Sigmoid colon (tissue), 7 donors: ENCODE measurements around the gene SOX30. TPM values are rescaled to one million over a fixed set of nuclear protein-coding genes. Genes with fewer than 3 reads are reported as not detected.

Source experiments
- DNase-seq: peaks from one replicate; pipeline ENCODE4 v3.0.0-alpha.2; 2019
- H3K27ac ChIP-seq, 4 donors: fragments of 200-600 bp; sonication (generic); one replicate each; pipeline ENCODE4 v1.5.1; 2016 to 2019; ENCODE audit warnings: mild to moderate bottlenecking in 1 of 4
- H3K27me3 ChIP-seq, 3 donors: fragments of 200-600 bp; sonication (generic); one replicate each; pipeline ENCODE4 v1.5.1; 2019; ENCODE audit warnings: mild to moderate bottlenecking in 1 of 3
- H3K36me3 ChIP-seq, 4 donors: fragments of 200-600 bp; sonication (generic); one replicate each; pipeline ENCODE4 v1.5.1; 2016 to 2019
- H3K4me1 ChIP-seq, 4 donors: fragments of 200-600 bp; sonication (generic); one replicate each; pipeline ENCODE4 v1.5.1; 2017 to 2019
- H3K4me3 ChIP-seq, 4 donors: fragments of 200-600 bp; sonication (generic); one replicate each; pipeline ENCODE4 v1.5.1; 2017 to 2019; ENCODE audit warnings: mild to moderate bottlenecking in 2 of 4, moderate library complexity in 1 of 4
- H3K9me3 ChIP-seq, 4 donors: fragments of 200-600 bp in 3 of 4; sonication (generic) in 3 of 4; one replicate each; pipeline versions ENCODE4 v1.5.1 to v1.6.1; 2013 to 2019
- CTCF ChIP-seq, 4 experiments: fragments of 450-650 bp in 3 of 4; fragments of 200-600 bp in 1 of 4; IDR thresholded peaks; one replicate each; pipeline ENCODE4 v1.5.1; 2016 to 2019; ENCODE audit warnings: antibody characterized with exemption in 4 of 4, mild to moderate bottlenecking in 3 of 4, moderate library complexity in 2 of 4
- EP300 ChIP-seq, 4 donors: sonication (generic); formaldehyde crosslinking; IDR thresholded peaks; one replicate each; pipeline ENCODE4 v1.6.1; 2017; ENCODE audit warnings: antibody characterized with exemption in 4 of 4
- POLR2A ChIP-seq, 2 donors: fragments of 450-650 bp; IDR thresholded peaks; one replicate each; pipeline ENCODE4 v1.6.1; 2016; ENCODE audit warnings: antibody characterized with exemption in 2 of 2, mild to moderate bottlenecking in 2 of 2, moderate library complexity in 2 of 2
- POLR2AphosphoS5 ChIP-seq, 4 donors: sonication (generic); formaldehyde crosslinking; IDR thresholded peaks; one replicate each; pipeline ENCODE4 v1.6.1; 2017; ENCODE audit warnings: antibody characterized with exemption in 4 of 4
- WGBS, 2 donors: extraction: QIAGEN DNeasy Blood & Tissue Kit; methylation state at CpG; one replicate each; pipeline ENCODE4 v1.1.7; 2013; 5-methylcytosine and 5-hydroxymethylcytosine counted together
- intact Hi-C: fragments of 100-400 bp; cut with DNase I; formaldehyde crosslinking; loops from one replicate; pipeline ENCODE4 v1.15.1; 2023
- polyA plus RNA-seq, 3 donors: library from polyadenylated mRNA; stranded (reverse); fragments of 200-250 nt; gene quantifications; one replicate each; pipeline ENCODE4 v1.2.3, GENCODE V29; 2013
- total RNA-seq, 4 donors: library from RNA; depleted of rRNA; stranded (reverse); fragments of >200 nt; gene quantifications; one replicate each; pipeline ENCODE4 v1.1.0, GENCODE V29; 2016
- donor health status: healthy with polysubstance abuse.
- donor health status: Bipolar disorder and iron deficiency.
- donor health status: healthy.

The SOX30 gene
- total and polyA plus RNA-seq, 7 donors, result 0.12 to 0.55 (median 0.33) TPM; not detected in 4

- Histone ChIP-seq H3K36me3 (no peaks in the 10 kb centered on the region), H3K27me3 (no peaks in the 10 kb centered on the region), H3K9me3 (no peaks in the 10 kb centered on the region), H3K27ac (no peak overlapping the region), H3K4me1 (no peaks in the 10 kb centered on the region), H3K4me3 (no peak overlapping the region)
- TF ChIP-seq CTCF (IDR thresholded peaks at IDR 0.05) (no peak), POLR2A (IDR thresholded peaks at IDR 0.05) (no peak), EP300 (IDR thresholded peaks at IDR 0.05) (no peak), POLR2AphosphoS5 (IDR thresholded peaks at IDR 0.05) (no peak)
- intact Hi-C loops, result no loop called here
- WGBS, 2 donors, result 31 to 65% methylated on average over 3 of the region's 3 CpGs
- DNase-seq, result no peak
These were observed 59.6 kb downstream of the SOX30 start for GRCh38 chr5:157592594-157592993.

- TF ChIP-seq POLR2A (IDR thresholded peaks at IDR 0.05) (no peak), CTCF (IDR thresholded peaks at IDR 0.05) (no peak), EP300 (IDR thresholded peaks at IDR 0.05) (no peak), POLR2AphosphoS5 (IDR thresholded peaks at IDR 0.05) (no peak)
- Histone ChIP-seq H3K36me3 (no peaks in the 10 kb centered on the region), H3K4me3 (no peak overlapping the region), H3K27me3 (no peaks in the 10 kb centered on the region), H3K27ac (no peak overlapping the region), H3K9me3 (no peaks in the 10 kb centered on the region), H3K4me1 (no peaks in the 10 kb centered on the region)
- intact Hi-C loops, result no loop called here
- DNase-seq, result no peak
These were observed 61.8 kb downstream of the SOX30 start for GRCh38 chr5:157590478-157590877.

- no peaks in the 10 kb centered on the region for H3K27me3 ChIP-seq
- no peaks in the 10 kb centered on the region for H3K4me1 ChIP-seq
- peaks cover 0 to 2% (median 0%) of the 10 kb centered on the region in 4 donors for H3K9me3 ChIP-seq
- no peaks in the 10 kb centered on the region for H3K36me3 ChIP-seq
- H3K4me3 ChIP-seq, result no peak overlapping the region
- intact Hi-C loops, result no loop called here
- TF ChIP-seq POLR2AphosphoS5 (IDR thresholded peaks at IDR 0.05) (no peak), EP300 (IDR thresholded peaks at IDR 0.05) (no peak), POLR2A (IDR thresholded peaks at IDR 0.05) (no peak), CTCF (IDR thresholded peaks at IDR 0.05) (no peak)
- 70 to 81% methylated on average over 1 of the region's 1 CpG for WGBS, 2 donors
- no peak for DNase-seq
- H3K27ac ChIP-seq, result no peak overlapping the region
These were observed 67.6 kb downstream of the SOX30 start for GRCh38 chr5:157584628-157585027.

- H3K36me3 ChIP-seq, result no peaks in the 10 kb centered on the region
- 72 to 74% methylated on average over 10 of the region's 10 CpGs for WGBS, 2 donors
- intact Hi-C loops, result no loop called here
- H3K4me3 ChIP-seq, result no peak overlapping the region
- H3K4me1 ChIP-seq, result no peaks in the 10 kb centered on the region
- H3K27me3 ChIP-seq, result no peaks in the 10 kb centered on the region
- TF ChIP-seq EP300 (IDR thresholded peaks at IDR 0.05), result no peak
- no peak for TF ChIP-seq POLR2AphosphoS5 (IDR thresholded peaks at IDR 0.05)
- no peak for TF ChIP-seq POLR2A (IDR thresholded peaks at IDR 0.05)
- no peak for TF ChIP-seq CTCF (IDR thresholded peaks at IDR 0.05)
- DNase-seq, result no peak
- H3K9me3 ChIP-seq, result peaks cover 0 to 2% (median 0%) of the 10 kb centered on the region in 4 donors
- no peak overlapping the region for H3K27ac ChIP-seq
These were observed 69.3 kb downstream of the SOX30 start for GRCh38 chr5:157582731-157583620.
